Natural killer cell treated with Interleukin-12 subunit alpha and Interleukin-12 subunit beta and Interleukin-15 and Interleukin-18, amount 100 ng/mL, for 72 hours (primary cell): ENCODE results near the gene CMTM7. TPM values are rescaled to one million over a fixed set of nuclear protein-coding genes. Genes with fewer than 3 reads are reported as not detected.

Source experiments
- ATAC-seq, 2 donors: fragments of 150-1000 bp; cut with Tn5 transposase in 1 of 2; sonication (Bioruptor Pico), chemical (Tn5 transposase) in 1 of 2; 2 replicates each; pipeline ENCODE4 v1.10.0; 2021
- DNase-seq: peaks from one replicate; pipeline ENCODE4 v3.0.0; 2022; ENCODE audit warnings: low spot score
- H3K27ac Mint-ChIP-seq, 2 donors: 1 replicate in 1 of 2; 2 replicates in 1 of 2; pipeline ENCODE4 v1.8.0; 2022; ENCODE audit warnings: mixed read lengths in 2 of 2, mild to moderate bottlenecking in 1 of 2, moderate library complexity in 1 of 2
- H3K27me3 Mint-ChIP-seq, 2 donors: 1 replicate in 1 of 2; 2 replicates in 1 of 2; pipeline ENCODE4 v1.8.0; 2022; ENCODE audit warnings: mixed read lengths in 2 of 2
- H3K36me3 Mint-ChIP-seq: one replicate; pipeline ENCODE4 v1.8.0; 2022; ENCODE audit warnings: mixed read lengths
- H3K4me1 Mint-ChIP-seq, 2 donors: 1 replicate in 1 of 2; 2 replicates in 1 of 2; pipeline ENCODE4 v1.8.0; 2022; ENCODE audit warnings: low read depth in 2 of 2, mixed read lengths in 2 of 2, mild to moderate bottlenecking in 1 of 2
- H3K4me3 Mint-ChIP-seq: one replicate; pipeline ENCODE4 v1.8.0; 2022; ENCODE audit warnings: mixed read lengths
- H3K9me3 Mint-ChIP-seq: 2 replicates; pipeline ENCODE4 v1.8.0; 2022; ENCODE audit warnings: mixed read lengths
- total RNA-seq, 2 donors: library from RNA; stranded (reverse); gene quantifications; one replicate each; pipeline ENCODE4 v1.2.3, GENCODE V29; 2022

CMTM7 gene, protein sequence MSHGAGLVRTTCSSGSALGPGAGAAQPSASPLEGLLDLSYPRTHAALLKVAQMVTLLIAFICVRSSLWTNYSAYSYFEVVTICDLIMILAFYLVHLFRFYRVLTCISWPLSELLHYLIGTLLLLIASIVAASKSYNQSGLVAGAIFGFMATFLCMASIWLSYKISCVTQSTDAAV
- 10 to 100 TPM; 17.5 to 34.5 TPM for total RNA-seq

DNA sequence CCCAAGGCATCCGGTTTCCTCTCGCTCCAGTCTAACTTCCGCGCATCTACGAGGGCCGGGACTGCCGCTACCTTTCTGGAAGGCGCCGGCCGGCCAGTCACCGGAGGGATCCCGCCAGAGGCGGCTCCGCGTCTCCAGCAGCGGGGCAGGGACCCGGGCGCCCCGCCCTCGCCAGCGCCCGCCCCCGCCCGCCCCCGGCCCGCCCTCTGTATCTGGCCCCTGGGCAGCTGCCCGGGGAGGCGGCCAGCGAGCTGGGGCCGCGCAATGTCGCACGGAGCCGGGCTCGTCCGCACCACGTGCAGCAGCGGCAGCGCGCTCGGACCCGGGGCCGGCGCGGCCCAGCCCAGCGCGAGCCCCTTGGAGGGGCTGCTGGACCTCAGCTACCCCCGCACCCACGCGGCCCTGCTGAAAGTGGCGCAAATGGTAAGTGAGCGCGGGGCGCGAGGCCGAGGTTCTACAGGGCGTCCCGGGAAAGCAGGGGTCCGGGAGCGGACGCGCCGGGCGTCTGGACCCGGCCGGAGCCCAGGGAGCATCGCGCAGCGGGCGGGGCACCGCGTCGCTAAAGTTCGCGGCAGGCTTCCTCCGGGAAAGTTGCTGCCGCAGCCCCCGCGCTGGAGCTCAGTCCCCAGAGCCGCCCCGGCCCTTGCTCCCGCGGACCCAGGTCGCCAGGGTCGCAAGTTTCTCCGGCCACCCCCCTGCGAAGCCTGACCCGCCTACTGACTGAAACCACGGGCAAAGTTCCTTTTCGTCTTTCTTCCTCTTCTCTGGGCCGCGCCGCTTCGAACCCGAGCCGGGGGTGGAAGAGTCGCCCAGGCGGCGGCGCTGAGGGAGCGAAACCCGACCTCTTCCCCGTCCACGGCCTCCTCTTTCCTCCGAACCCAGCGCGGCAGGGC lies at the start of gene CMTM7:
Gene CMTM7, plus strand, starts transcription at position 211 of the 893 bp plus-strand sequence. Its CDS starts 54 bp downstream, at position 265.
- H3K9me3 Mint-ChIP-seq: no peaks in the 10 kb centered on the region
- H3K36me3 Mint-ChIP-seq: no peaks in the 10 kb centered on the region
- peak; percentile 78 for DNase-seq
- peaks cover 38 to 47% of the 10 kb centered on the region in 2 donors for H3K4me1 Mint-ChIP-seq
- ATAC-seq: peak; percentile 83 to 89
- H3K27ac Mint-ChIP-seq: peak within 1 kb of the TSS; percentile 80 to 91
- no peaks in the 10 kb centered on the region for H3K27me3 Mint-ChIP-seq
- H3K4me3 Mint-ChIP-seq: peak within 1 kb of the TSS; percentile 91

DNA sequence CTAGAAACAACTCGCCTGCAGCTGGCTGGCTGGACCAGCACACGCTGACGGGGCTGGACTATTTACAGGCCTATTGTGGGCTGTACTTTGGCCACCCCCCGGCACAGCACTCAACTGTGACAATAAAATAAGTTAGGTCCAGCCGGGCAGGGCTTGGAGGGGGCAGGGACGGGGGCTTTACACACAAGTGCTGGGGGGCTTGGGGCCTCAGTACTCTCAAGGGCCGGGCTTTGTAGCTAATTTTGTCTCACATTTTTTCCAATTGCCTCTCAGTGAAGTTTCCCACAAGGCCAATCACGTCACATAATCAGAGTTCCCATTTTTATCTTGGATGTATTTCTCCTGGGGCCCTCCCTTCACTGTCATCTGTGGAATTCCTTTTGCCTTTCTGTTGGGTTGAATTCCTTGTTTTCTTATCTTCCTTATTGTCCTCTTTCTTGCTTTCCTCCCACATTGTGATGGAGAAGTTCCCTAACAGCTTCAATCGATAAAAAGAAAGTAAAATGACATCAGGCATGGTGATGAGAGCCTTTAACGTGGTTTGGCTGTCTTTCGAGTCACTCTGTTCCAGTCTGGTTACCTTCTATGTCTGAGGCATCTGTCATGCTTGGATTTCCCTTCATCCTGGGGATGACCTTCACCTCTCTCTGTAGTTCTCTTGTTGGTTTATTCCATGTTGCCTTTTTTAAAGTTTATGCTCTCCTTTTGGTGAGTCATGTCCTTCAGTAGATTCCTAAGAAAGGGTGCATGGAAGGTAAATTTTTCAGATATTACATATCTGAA lies 44.1 kb upstream of the CMTM7 start:
- no peaks in the 10 kb centered on the region for H3K9me3 Mint-ChIP-seq

DNA sequence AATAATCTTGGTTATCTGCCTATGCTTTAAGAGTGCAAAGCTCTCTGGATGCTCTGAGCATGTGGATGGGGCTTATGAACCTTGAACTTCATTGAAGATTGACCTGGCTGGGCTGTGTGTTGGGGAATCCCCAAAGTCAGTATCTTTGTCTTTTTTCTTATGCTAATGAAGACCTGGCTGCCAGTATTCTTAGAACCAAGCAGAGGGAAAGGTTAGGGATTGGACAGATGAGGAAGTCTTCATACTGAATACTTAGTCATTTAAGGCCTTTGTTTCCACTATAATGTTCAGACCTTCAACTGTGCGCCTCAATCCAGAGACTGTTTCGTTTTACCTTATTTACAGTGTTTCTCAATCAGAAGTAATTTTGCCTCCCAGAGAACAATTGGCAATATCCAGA lies 42.5 kb upstream of the CMTM7 start:
- Mint-ChIP-seq H3K27ac (no peak overlapping the region), H3K36me3 (no peaks in the 10 kb centered on the region), H3K9me3 (no peaks in the 10 kb centered on the region), H3K4me1 (no peaks in the 10 kb centered on the region), H3K27me3 (peaks cover 6 to 13% of the 10 kb centered on the region in 2 donors), H3K4me3 (no peak overlapping the region)
- ATAC-seq: no peak
- DNase-seq: no peak

More for the DNA sequence above, 44.1 kb upstream of the CMTM7 start:
- no peak for ATAC-seq
- H3K27ac Mint-ChIP-seq: no peak overlapping the region
- H3K4me1 Mint-ChIP-seq: no peaks in the 10 kb centered on the region
- H3K27me3 Mint-ChIP-seq: peaks cover 3 to 6% of the 10 kb centered on the region in 2 donors
- no peak overlapping the region for H3K4me3 Mint-ChIP-seq
- H3K36me3 Mint-ChIP-seq: no peaks in the 10 kb centered on the region
- no peak for DNase-seq

DNA sequence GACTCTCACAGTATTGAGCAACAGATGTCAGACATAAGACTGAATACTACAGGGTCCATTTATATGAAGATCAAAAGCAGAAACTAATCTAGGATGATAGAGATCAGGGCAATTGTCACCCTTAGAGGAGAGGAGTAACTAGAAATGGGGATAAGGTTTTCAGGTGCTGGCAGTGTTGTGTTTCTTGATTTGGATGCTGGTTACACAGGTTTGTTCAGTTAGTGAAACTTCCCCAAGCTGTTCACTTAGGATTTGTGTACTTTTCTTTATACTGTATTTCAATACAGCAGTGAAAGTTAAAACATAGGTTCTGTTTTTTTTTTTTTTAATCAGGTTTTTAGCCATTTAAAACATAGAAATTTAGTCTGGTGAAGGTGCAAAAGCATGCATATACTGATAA lies 39.1 kb upstream of the CMTM7 start:
- Mint-ChIP-seq H3K36me3 (no peaks in the 10 kb centered on the region), H3K4me3 (no peak overlapping the region), H3K9me3 (no peaks in the 10 kb centered on the region), H3K4me1 (no peaks in the 10 kb centered on the region), H3K27ac (no peak overlapping the region), H3K27me3 (peaks cover 6 to 28% of the 10 kb centered on the region in 2 donors)
- ATAC-seq (no peak), DNase-seq (no peak)

DNA sequence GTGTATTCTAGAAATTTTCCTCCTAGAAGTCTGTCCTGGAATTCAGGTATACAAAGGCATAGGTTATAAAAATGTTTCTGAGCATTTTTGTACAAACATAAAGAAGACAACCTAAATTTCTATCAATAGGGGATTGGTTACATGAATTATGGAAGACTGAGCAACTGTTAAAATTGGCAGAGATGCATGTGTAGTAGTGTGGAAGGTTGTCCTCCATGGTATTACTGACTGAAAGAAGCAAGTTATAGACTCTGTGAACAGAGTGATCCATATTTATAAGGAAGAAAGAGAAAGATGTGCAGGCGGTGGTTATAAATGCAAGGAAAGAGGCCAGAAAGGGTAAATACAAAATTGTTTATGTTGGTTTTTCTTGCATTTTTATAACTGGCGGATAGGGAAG lies 38.3 kb upstream of the CMTM7 start:
- Mint-ChIP-seq H3K4me3 (no peak overlapping the region), H3K36me3 (no peaks in the 10 kb centered on the region), H3K27me3 (peaks cover 3 to 23% of the 10 kb centered on the region in 2 donors), H3K27ac (no peak overlapping the region), H3K4me1 (no peaks in the 10 kb centered on the region), H3K9me3 (no peaks in the 10 kb centered on the region)
- ATAC-seq (no peak), DNase-seq (no peak)

DNA sequence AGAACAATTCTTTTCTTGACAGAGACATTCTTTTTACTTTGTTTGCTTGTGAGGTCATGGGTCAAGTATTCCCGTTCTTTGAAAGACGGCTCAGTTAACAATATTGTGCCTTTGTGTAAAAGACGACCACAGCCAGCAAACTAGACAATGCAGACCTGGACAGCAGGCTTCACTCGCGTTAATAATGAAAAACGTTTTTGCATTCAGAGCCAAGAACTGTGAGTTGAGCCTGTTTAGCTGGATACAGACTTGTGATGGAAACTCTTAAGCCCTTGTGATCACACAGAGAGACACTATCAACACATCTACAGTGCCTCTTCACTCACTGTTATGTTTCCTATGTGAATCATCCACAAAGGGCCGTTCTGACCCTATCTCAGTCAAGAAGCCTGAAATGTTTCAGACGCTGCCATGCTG lies 37.3 kb upstream of the CMTM7 start:
- H3K4me1 Mint-ChIP-seq: no peaks in the 10 kb centered on the region
- no peak overlapping the region for H3K4me3 Mint-ChIP-seq
- ATAC-seq: no peak
- no peaks in the 10 kb centered on the region for H3K36me3 Mint-ChIP-seq
- H3K27ac Mint-ChIP-seq: no peak overlapping the region
- peaks cover 3 to 23% of the 10 kb centered on the region in 2 donors for H3K27me3 Mint-ChIP-seq
- DNase-seq: no peak
- H3K9me3 Mint-ChIP-seq: no peaks in the 10 kb centered on the region

DNA sequence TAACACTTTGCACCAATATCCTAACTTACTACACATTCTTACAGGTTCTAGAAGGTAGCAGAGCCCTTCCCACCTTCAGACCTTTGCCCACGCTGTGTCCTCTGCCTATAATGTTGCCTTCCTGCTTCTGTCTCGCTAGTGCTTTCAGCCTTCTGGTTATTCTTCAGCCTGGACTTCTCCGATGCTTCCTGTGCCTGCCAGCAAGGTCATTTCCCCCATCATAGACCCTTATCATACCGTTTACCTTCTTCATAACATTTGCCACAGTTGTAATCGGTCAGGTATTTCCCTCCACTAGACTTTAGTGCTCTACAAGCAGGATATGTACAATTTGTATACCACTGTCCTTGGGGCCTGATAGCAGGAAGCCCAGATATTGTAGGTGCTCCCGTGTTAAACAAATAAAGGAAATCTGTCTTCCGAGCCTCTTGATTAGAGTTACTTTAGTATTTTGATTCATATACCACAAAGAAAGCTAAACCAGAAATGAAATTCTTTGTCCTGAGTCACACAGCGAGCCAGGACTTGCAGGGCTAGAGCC lies 35.8 kb upstream of the CMTM7 start:
- H3K27me3 Mint-ChIP-seq: peaks cover 3 to 23% of the 10 kb centered on the region in 2 donors
- no peaks in the 10 kb centered on the region for H3K36me3 Mint-ChIP-seq
- no peak overlapping the region for H3K27ac Mint-ChIP-seq
- ATAC-seq (no peak), DNase-seq (no peak)
- H3K4me3 Mint-ChIP-seq: no peak overlapping the region
- no peaks in the 10 kb centered on the region for H3K4me1 Mint-ChIP-seq
- H3K9me3 Mint-ChIP-seq: no peaks in the 10 kb centered on the region

DNA sequence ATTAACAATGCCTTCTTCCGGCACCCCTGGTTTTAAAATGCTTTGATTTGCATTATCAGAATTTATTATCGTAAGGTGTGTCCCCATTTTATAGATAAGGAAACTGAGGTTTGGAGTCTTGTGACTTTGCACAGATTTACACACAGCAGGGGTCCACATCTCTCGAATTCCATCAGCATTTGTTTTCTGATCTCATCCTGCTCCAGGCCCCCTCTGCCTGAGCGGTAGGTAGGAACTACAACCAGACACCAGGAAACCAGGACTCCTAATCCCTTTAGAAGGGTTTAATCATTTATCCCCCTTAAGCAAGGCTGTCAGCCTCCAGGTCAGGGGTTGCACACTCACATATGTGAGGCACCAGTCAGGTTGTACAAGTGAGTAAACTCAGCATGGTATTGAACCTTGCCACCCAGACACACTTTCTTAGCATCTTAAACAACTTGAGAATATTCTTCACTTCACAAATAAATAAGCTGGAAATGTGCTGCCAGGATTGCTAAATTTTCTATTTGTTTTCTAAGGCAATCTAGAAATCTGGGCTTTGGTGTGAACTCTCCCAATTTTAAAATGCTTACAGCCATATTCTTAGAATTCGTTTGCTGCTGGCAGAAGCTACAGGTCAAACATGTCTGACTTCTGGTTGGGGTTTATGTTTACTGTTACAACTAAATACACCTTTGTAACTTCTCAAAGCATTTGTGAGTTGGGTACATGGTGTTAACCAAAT lies 31.7 kb upstream of the CMTM7 start:
- Mint-ChIP-seq H3K9me3 (no peaks in the 10 kb centered on the region), H3K27me3 (peaks cover 0 to 16% of the 10 kb centered on the region in 2 donors), H3K4me3 (no peak overlapping the region), H3K27ac (no peak overlapping the region), H3K36me3 (no peaks in the 10 kb centered on the region), H3K4me1 (no peaks in the 10 kb centered on the region)
- DNase-seq (no peak), ATAC-seq (no peak)

DNA sequence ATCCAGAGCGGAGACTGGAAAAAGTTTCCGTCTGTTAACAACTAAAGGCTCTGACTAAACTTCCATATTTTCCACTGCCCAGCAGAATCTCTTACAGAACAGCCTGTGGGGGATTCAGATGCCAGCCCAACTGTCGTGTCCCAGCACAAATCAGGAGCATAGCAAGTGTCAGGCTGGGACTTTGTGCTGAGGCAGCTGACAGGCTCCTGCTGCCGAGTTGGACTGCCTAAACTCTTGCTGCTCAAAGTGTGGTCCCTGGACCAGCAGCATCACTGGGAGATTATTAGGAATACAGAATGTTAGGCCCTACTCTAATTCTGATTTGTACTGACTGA lies 31.2 kb upstream of the CMTM7 start:
- DNase-seq (no peak), ATAC-seq (no peak)
- H3K4me3 Mint-ChIP-seq: no peak overlapping the region
- peaks cover 0 to 11% of the 10 kb centered on the region in 2 donors for H3K27me3 Mint-ChIP-seq
- no peak overlapping the region for H3K27ac Mint-ChIP-seq
- H3K4me1 Mint-ChIP-seq: no peaks in the 10 kb centered on the region
- no peaks in the 10 kb centered on the region for H3K9me3 Mint-ChIP-seq
- no peaks in the 10 kb centered on the region for H3K36me3 Mint-ChIP-seq

DNA sequence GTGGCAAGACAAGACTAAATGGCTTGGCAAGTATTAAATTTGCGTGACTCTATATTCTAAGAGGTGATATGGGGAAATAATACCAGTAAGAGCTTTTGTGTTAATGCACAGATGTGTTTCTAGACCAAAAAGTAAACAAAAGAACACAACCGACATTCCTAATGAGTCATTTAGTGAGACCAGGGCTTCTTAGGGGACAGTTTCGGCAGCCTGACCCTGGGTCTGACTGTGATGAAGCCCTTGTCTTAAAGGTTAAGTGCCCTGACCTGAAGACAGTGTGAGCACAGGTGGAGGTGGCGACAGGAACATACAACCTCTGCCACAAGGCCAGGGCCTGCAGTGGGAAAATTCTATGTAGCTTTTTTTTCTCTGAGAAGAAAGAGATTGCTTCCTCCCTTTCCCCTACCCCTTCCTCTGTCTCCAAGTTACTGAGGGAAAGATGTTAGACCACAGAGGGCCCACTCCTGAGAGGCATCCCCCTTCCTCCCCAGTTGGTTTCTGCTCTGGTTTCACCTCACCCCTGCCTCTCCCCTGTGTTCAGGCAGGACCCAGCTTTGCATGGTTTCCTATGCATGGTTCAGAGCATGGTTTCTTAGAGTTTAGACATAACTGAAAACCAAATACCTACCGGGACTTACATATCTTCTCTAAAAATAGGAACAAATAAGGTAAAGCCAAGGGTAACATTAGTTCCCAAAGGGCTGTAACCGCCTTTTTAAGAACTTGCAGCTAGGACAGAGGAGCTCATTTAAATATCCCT lies 24.8 kb upstream of the CMTM7 start:
- H3K36me3 Mint-ChIP-seq: no peaks in the 10 kb centered on the region
- H3K27me3 Mint-ChIP-seq: peaks cover 0 to 2% of the 10 kb centered on the region in 2 donors
- ATAC-seq: no peak
- no peak overlapping the region for H3K27ac Mint-ChIP-seq
- DNase-seq: no peak
- no peaks in the 10 kb centered on the region for H3K4me1 Mint-ChIP-seq
- no peaks in the 10 kb centered on the region for H3K9me3 Mint-ChIP-seq
- no peak overlapping the region for H3K4me3 Mint-ChIP-seq

DNA sequence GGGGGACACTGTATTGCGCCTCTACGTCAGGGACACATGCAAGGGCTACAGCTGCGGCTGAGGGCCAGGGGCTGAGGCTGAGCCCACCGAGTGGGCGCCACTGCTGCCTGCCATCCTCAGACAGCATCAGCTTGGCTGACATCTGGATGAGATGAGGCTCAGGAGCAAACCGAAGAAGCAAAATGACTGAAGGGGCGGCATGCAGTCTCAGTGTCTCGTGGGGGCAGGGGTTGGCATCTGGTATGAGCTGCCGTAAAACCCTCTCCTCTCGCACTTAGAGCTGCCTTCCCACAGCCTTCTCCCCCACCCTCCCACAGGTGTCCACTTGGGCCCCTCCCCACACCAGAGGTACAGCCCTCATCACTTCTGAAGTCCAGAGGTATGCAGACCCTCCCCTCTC lies 24.2 kb upstream of the CMTM7 start:
- Mint-ChIP-seq H3K9me3 (no peaks in the 10 kb centered on the region), H3K4me1 (no peaks in the 10 kb centered on the region), H3K27ac (no peak overlapping the region), H3K27me3 (peaks cover 0 to 2% of the 10 kb centered on the region in 2 donors), H3K36me3 (no peaks in the 10 kb centered on the region), H3K4me3 (no peak overlapping the region)
- no peak for DNase-seq
- peak in 1 of 2 donors; percentile 16 for ATAC-seq

DNA sequence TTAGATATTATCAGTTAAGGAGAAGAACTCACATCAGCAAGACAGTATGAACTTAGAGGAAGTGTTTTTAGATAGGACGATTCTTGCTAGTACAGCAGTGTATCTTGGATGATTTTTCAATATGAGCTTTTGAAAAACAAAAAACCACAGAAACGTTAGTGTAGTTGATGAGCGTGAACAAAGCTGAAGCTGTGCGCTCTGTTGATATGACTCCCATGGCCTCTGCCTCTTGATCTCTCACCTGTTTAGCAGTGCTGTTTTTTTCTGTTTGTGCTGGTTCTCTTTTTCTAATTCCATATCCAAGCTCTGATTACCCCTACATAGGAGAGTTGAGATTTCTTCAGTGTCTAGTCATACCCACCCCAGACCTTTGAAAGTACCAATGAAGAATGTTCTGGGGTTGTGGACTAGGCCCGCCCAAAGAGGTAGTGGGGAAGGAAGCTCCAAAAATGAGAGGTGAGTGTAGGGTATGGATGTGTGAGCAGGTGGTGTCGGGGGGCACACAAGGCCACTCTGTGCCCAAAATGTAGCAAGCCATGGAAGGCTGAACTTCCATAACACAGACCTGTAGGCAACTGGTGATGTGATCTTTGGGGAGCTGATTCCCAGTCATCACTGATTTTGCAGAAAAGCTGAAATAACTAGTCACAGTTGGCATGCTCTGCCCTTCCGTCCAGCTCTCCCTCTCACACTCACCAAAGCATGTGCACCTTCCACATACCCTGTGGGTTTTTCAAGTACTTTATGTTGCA lies 20.0 kb upstream of the CMTM7 start:
- Mint-ChIP-seq H3K36me3 (no peaks in the 10 kb centered on the region), H3K9me3 (no peaks in the 10 kb centered on the region), H3K4me1 (peaks cover 6 to 9% of the 10 kb centered on the region in 2 donors), H3K27ac (no peak overlapping the region), H3K27me3 (no peaks in the 10 kb centered on the region), H3K4me3 (no peak overlapping the region)
- ATAC-seq (no peak), DNase-seq (no peak)
